H9 (cell line): Measurements from ENCODE around the gene COMMD10. TPM values are rescaled to one million over a fixed set of nuclear protein-coding genes. Genes with fewer than 3 reads are reported as not detected.

ENCODE experiments used
- DNase-seq: peaks from one replicate; pipeline ENCODE4 v3.0.0-alpha.2; 2017
- H2AFZ ChIP-seq: one replicate; pipeline ENCODE4 v1.6.1; 2013; ENCODE audit warnings: mild to moderate bottlenecking, low read length, control low read depth, moderate library complexity
- H2AK5ac ChIP-seq: 2 replicates; pipeline ENCODE4 v1.6.1; 2013; ENCODE audit warnings: low read length, control low read depth, mixed read lengths; ENCODE audit not compliant: insufficient read length
- H2BK120ac ChIP-seq: one replicate; pipeline ENCODE4 v1.6.1; 2013; ENCODE audit warnings: low read depth, mild to moderate bottlenecking, low read length, control low read depth, inconsistent platforms; ENCODE audit not compliant: poor library complexity, severe bottlenecking
- H2BK12ac ChIP-seq: 2 replicates; pipeline ENCODE4 v1.6.1; 2013; ENCODE audit warnings: low read length, control low read depth, mixed read lengths, low read depth; ENCODE audit not compliant: insufficient read length
- H2BK15ac ChIP-seq: 2 replicates; pipeline ENCODE4 v1.6.1; 2013; ENCODE audit warnings: low read depth, low read length, control low read depth
- H2BK20ac ChIP-seq: one replicate; pipeline ENCODE4 v1.6.1; 2013; ENCODE audit warnings: low read depth, mild to moderate bottlenecking, low read length, control low read depth, inconsistent platforms; ENCODE audit not compliant: poor library complexity, severe bottlenecking
- H2BK5ac ChIP-seq: 2 replicates; pipeline ENCODE4 v1.6.1; 2013; ENCODE audit warnings: low read length, control low read depth, mixed read lengths; ENCODE audit not compliant: insufficient read length
- H3K14ac ChIP-seq: 2 replicates; pipeline ENCODE4 v1.6.1; 2013; ENCODE audit warnings: low read length, control low read depth; ENCODE audit not compliant: insufficient read depth
- H3K18ac ChIP-seq: 2 replicates; pipeline ENCODE4 v1.6.1; 2013; ENCODE audit warnings: low read depth, mild to moderate bottlenecking, mixed read lengths, low read length, control low read depth; ENCODE audit not compliant: insufficient read length
- H3K23ac ChIP-seq: 2 replicates; pipeline ENCODE4 v1.6.1; 2013; ENCODE audit warnings: low read length, control low read depth, mixed read lengths, low read depth; ENCODE audit not compliant: insufficient read length
- H3K23me2 ChIP-seq: 2 replicates; pipeline ENCODE4 v1.6.1; 2013; ENCODE audit warnings: low read depth, mild to moderate bottlenecking, mixed read lengths, low read length, control low read depth; ENCODE audit not compliant: insufficient read length, poor library complexity, severe bottlenecking
- H3K27ac ChIP-seq: 2 replicates; pipeline ENCODE4 v1.5.1; 2013; ENCODE audit warnings: low read length, control low read depth, mixed read lengths, low read depth; ENCODE audit not compliant: insufficient read length
- H3K27me3 ChIP-seq: 2 replicates; pipeline ENCODE4 v1.6.1; 2013; ENCODE audit warnings: low read length, control low read depth, inconsistent platforms; ENCODE audit not compliant: insufficient read depth
- H3K4ac ChIP-seq: 2 replicates; pipeline ENCODE4 v1.6.1; 2013; ENCODE audit warnings: low read depth, mild to moderate bottlenecking, control low read depth, inconsistent platforms, low read length, moderate library complexity
- H3K4me1 ChIP-seq: 2 replicates; pipeline ENCODE4 v1.6.1; 2013; ENCODE audit warnings: low read length, control low read depth, inconsistent platforms; ENCODE audit not compliant: insufficient read depth
- H3K4me2 ChIP-seq: 2 replicates; pipeline ENCODE4 v1.6.1; 2013; ENCODE audit warnings: low read length, control low read depth, mixed read lengths; ENCODE audit not compliant: insufficient read length, insufficient read depth
- H3K56ac ChIP-seq: 2 replicates; pipeline ENCODE4 v1.6.1; 2013; ENCODE audit warnings: low read depth, mild to moderate bottlenecking, mixed read lengths, low read length, control low read depth; ENCODE audit not compliant: insufficient read length
- H3K79me1 ChIP-seq: 2 replicates; pipeline ENCODE4 v1.6.1; 2013; ENCODE audit warnings: low read depth, mild to moderate bottlenecking, moderate library complexity, low read length, control low read depth, inconsistent platforms; ENCODE audit not compliant: insufficient read depth, poor library complexity, severe bottlenecking
- H3K79me2 ChIP-seq: 2 replicates; pipeline ENCODE4 v1.6.1; 2013; ENCODE audit warnings: low read length, control low read depth, inconsistent platforms; ENCODE audit not compliant: insufficient read depth
- H3K9ac ChIP-seq: 2 replicates; pipeline ENCODE4 v1.6.1; 2013; ENCODE audit warnings: low read length, control low read depth, mixed read lengths; ENCODE audit not compliant: insufficient read length; ENCODE audit errors: extremely low read depth
- H3K9me3 ChIP-seq: one replicate; pipeline ENCODE4 v1.6.1; 2013; ENCODE audit warnings: low read depth, low read length, inconsistent platforms; ENCODE audit not compliant: control insufficient read depth
- H3T11ph ChIP-seq: one replicate; pipeline ENCODE4 v1.6.1; 2013; ENCODE audit warnings: mild to moderate bottlenecking, low read length, control low read depth, inconsistent platforms
- H4K20me1 ChIP-seq: one replicate; pipeline ENCODE4 v1.6.1; 2013; ENCODE audit not compliant: control insufficient read depth, insufficient read length, insufficient read depth
- H4K5ac ChIP-seq: 2 replicates; pipeline ENCODE4 v1.6.1; 2013; ENCODE audit warnings: low read depth, mild to moderate bottlenecking, mixed read lengths, low read length, control low read depth; ENCODE audit not compliant: insufficient read length
- H4K8ac ChIP-seq: replicated peaks from 2 replicates; pipeline ENCODE4 v1.6.1; 2013; ENCODE audit warnings: low read length, control low read depth, mixed read lengths, low read depth; ENCODE audit not compliant: insufficient read length
- H4K91ac ChIP-seq: 2 replicates; pipeline ENCODE4 v1.6.1; 2013; ENCODE audit warnings: low read depth, mild to moderate bottlenecking, moderate library complexity, mixed read lengths, low read length, control low read depth; ENCODE audit not compliant: insufficient read length
- H3K27ac Mint-ChIP-seq, 3 experiments: 2 replicates in 2 of 3; 3 replicates in 1 of 3; pipeline ENCODE4 v1.8.0; 2020 to 2021; ENCODE audit warnings: mixed read lengths in 3 of 3, mild to moderate bottlenecking in 1 of 3, moderate library complexity in 1 of 3
- H3K27me3 Mint-ChIP-seq: 2 replicates; pipeline ENCODE4 v1.8.0; 2021; ENCODE audit warnings: low read depth, mild to moderate bottlenecking, moderate library complexity, mixed read lengths
- H3K36me3 Mint-ChIP-seq, 3 experiments: 2 replicates in 2 of 3; 3 replicates in 1 of 3; pipeline ENCODE4 v1.8.0; 2020 to 2021; ENCODE audit warnings: low read depth in 3 of 3, mixed read lengths in 3 of 3; ENCODE audit not compliant: insufficient read depth in 1 of 3
- H3K4me1 Mint-ChIP-seq, 2 experiments: 2 replicates each; pipeline ENCODE4 v1.8.0; 2020; ENCODE audit warnings: mixed read lengths in 2 of 2
- H3K4me3 Mint-ChIP-seq, 2 experiments: 2 replicates in 1 of 2; 3 replicates in 1 of 2; pipeline ENCODE4 v1.8.0; 2020 to 2021; ENCODE audit warnings: mild to moderate bottlenecking in 2 of 2, mixed read lengths in 2 of 2, moderate library complexity in 1 of 2
- H3K9me3 Mint-ChIP-seq, 2 experiments: 2 replicates in 1 of 2; 3 replicates in 1 of 2; pipeline ENCODE4 v1.8.0; 2020; ENCODE audit warnings: mild to moderate bottlenecking in 2 of 2, mixed read lengths in 2 of 2, moderate library complexity in 1 of 2
- WGBS: extraction: QIAGEN DNeasy Blood & Tissue Kit; methylation state at CpG from one replicate; pipeline ENCODE4 v1.1.7; 2013; ENCODE audit warnings: missing lambda C conversion rate, low lambda C conversion rate, mixed read lengths; ENCODE audit not compliant: insufficient read length; ENCODE audit errors: extremely low coverage; 5-methylcytosine and 5-hydroxymethylcytosine counted together
- total RNA-seq: library from RNA; stranded (reverse); gene quantifications from 2 replicates; pipeline ENCODE4 v1.2.1, GENCODE V29; 2021
- TF ChIP-seq, protein P1 (sequence below): fragments of 200-600 bp; sonication (generic); conservative IDR thresholded peaks from 3 replicates; pipeline ENCODE4 v1.8.0; 2021; ENCODE audit warnings: antibody characterized with exemption, mild to moderate bottlenecking

The COMMD10 gene
- total RNA-seq, 1 experiment from 2014 or later = 33.9 TPM

DNA sequence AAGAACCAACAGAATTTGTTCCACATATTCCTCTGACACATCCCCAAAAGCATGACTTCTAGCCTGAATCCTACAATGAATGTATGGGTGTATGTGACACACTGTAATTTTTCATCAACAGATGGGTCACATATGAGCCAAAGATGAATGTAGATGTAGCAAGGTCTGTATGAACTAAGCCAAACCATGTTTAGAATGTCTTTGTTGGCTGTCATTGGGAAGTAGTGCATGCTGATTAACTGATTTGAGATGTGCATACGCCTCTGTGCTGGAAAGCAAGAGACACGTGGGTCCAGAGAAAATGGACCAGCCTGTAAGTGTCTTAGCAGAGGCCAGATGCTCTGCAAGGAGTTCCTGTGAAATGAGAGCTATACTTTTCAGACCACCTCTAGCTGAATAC lies 222.0 kb downstream of the COMMD10 start:
- no peaks in the 10 kb centered on the region for H3K79me1 ChIP-seq
- TF ChIP-seq, protein P1, sequence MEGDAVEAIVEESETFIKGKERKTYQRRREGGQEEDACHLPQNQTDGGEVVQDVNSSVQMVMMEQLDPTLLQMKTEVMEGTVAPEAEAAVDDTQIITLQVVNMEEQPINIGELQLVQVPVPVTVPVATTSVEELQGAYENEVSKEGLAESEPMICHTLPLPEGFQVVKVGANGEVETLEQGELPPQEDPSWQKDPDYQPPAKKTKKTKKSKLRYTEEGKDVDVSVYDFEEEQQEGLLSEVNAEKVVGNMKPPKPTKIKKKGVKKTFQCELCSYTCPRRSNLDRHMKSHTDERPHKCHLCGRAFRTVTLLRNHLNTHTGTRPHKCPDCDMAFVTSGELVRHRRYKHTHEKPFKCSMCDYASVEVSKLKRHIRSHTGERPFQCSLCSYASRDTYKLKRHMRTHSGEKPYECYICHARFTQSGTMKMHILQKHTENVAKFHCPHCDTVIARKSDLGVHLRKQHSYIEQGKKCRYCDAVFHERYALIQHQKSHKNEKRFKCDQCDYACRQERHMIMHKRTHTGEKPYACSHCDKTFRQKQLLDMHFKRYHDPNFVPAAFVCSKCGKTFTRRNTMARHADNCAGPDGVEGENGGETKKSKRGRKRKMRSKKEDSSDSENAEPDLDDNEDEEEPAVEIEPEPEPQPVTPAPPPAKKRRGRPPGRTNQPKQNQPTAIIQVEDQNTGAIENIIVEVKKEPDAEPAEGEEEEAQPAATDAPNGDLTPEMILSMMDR = no peak
- no CpG with 5 or more reads among the region's 2 CpGs for WGBS
- no peak overlapping the region for H3K27ac Mint-ChIP-seq
- H3T11ph ChIP-seq = no peak overlapping the region
- no peak overlapping the region for H2AK5ac ChIP-seq
- H3K36me3 Mint-ChIP-seq = peaks cover 26 to 36% (median 35%) of the 10 kb centered on the region in 3 experiments
- H3K4me1 ChIP-seq = no peaks in the 10 kb centered on the region
- no peak overlapping the region for H2BK120ac ChIP-seq
- H3K4ac ChIP-seq = no peak overlapping the region
- no peak overlapping the region for H4K91ac ChIP-seq
- peaks cover 5 to 15% of the 10 kb centered on the region in 2 experiments for H3K9me3 Mint-ChIP-seq
- no peak for DNase-seq
- H3K79me2 ChIP-seq = no peaks in the 10 kb centered on the region
- H3K27me3 ChIP-seq = no peaks in the 10 kb centered on the region
- no peaks in the 10 kb centered on the region for H4K20me1 ChIP-seq
- H3K14ac ChIP-seq = no peak overlapping the region
- H2BK12ac ChIP-seq = no peak overlapping the region
- H3K18ac ChIP-seq = no peak overlapping the region
- H2BK5ac ChIP-seq = no peak overlapping the region
- peaks cover 8 to 9% of the 10 kb centered on the region in 2 experiments for H3K4me1 Mint-ChIP-seq
- no peak overlapping the region for H4K5ac ChIP-seq
- H3K23ac ChIP-seq = no peak overlapping the region
- H3K27ac ChIP-seq = no peak overlapping the region
- no peak overlapping the region for H2AFZ ChIP-seq
- no peak overlapping the region for H3K4me2 ChIP-seq
- H2BK20ac ChIP-seq = no peak overlapping the region
- H3K27me3 Mint-ChIP-seq = no peaks in the 10 kb centered on the region
- no peak overlapping the region for H3K4me3 Mint-ChIP-seq
- no peaks in the 10 kb centered on the region for H3K23me2 ChIP-seq
- H4K8ac ChIP-seq = no peak overlapping the region
- H3K9ac ChIP-seq = no peak overlapping the region
- no peak overlapping the region for H2BK15ac ChIP-seq
- H3K9me3 ChIP-seq = no peaks in the 10 kb centered on the region
- H3K56ac ChIP-seq = no peak overlapping the region
